Glutamatergic neuron (in vitro differentiated cells): ENCODE data around the gene RCBTB1. TPM values are rescaled to one million over a fixed set of nuclear protein-coding genes. Genes with fewer than 3 reads are reported as not detected.
"Not testable (repeated sequence)": the region's sequence is repeated elsewhere in the genome, so short reads cannot be mapped to it uniquely, and the experiment has no call there.

ENCODE experiments used
- DNase-seq: peaks from one replicate; pipeline ENCODE4 v3.0.0; 2022
- H3K27ac Mint-ChIP-seq: one replicate; pipeline ENCODE4 v1.8.0; 2020; ENCODE audit warnings: mild to moderate bottlenecking, mixed read lengths, inconsistent platforms; ENCODE audit not compliant: unreplicated experiment
- H3K27me3 Mint-ChIP-seq: one replicate; pipeline ENCODE4 v1.8.0; 2020; ENCODE audit warnings: mild to moderate bottlenecking, moderate library complexity, mixed read lengths, inconsistent platforms; ENCODE audit not compliant: unreplicated experiment
- H3K36me3 Mint-ChIP-seq: one replicate; pipeline ENCODE4 v1.8.0; 2020; ENCODE audit warnings: mild to moderate bottlenecking, mixed read lengths, inconsistent platforms; ENCODE audit not compliant: unreplicated experiment
- H3K4me1 Mint-ChIP-seq: one replicate; pipeline ENCODE4 v1.8.0; 2020; ENCODE audit warnings: mild to moderate bottlenecking, low read depth, mixed read lengths, inconsistent platforms; ENCODE audit not compliant: unreplicated experiment
- H3K4me3 Mint-ChIP-seq: one replicate; pipeline ENCODE4 v1.8.0; 2020; ENCODE audit warnings: mild to moderate bottlenecking, mixed read lengths, inconsistent platforms; ENCODE audit not compliant: unreplicated experiment
- H3K9me3 Mint-ChIP-seq: one replicate; pipeline ENCODE4 v1.8.0; 2020; ENCODE audit warnings: mild to moderate bottlenecking, moderate library complexity, mixed read lengths, inconsistent platforms; ENCODE audit not compliant: unreplicated experiment
- CTCF ChIP-seq: fragments of 200-600 bp; sonication (generic); IDR thresholded peaks from one replicate; pipeline ENCODE4 v1.5.0; 2021; ENCODE audit not compliant: partially characterized antibody, unreplicated experiment
- total RNA-seq: library from RNA; stranded (reverse); fragmentation: NEBNext Ultra II Directional; extraction: Animal tissue kit (Norgen Biotek cat#: 25700); gene quantifications from one replicate; pipeline ENCODE4 v1.2.1, GENCODE V29; 2021; ENCODE audit not compliant: unreplicated experiment

RCBTB1 gene
- total RNA-seq, 1 donor from 2014 or later = 46.1 TPM

- peak; percentile 40 for DNase-seq
- H3K27me3 Mint-ChIP-seq = no peaks in the 10 kb centered on the region
- H3K36me3 Mint-ChIP-seq = no peaks in the 10 kb centered on the region
- no peak overlapping the region for H3K27ac Mint-ChIP-seq
- peaks cover 4% of the 10 kb centered on the region for H3K4me1 Mint-ChIP-seq
- H3K4me3 Mint-ChIP-seq = no peak overlapping the region
- H3K9me3 Mint-ChIP-seq = no peaks in the 10 kb centered on the region
- TF ChIP-seq CTCF = no peak
Measured at GRCh38 chr13:49610176-49610575, 24.8 kb upstream of the RCBTB1 start.

GRCh38 chr13:49608651-49609331 is 23.4 kb upstream of the RCBTB1 start:
- Mint-ChIP-seq H3K27me3 (no peaks in the 10 kb centered on the region), H3K9me3 (no peaks in the 10 kb centered on the region), H3K36me3 (no peaks in the 10 kb centered on the region), H3K4me3 (no peak overlapping the region), H3K27ac (no peak overlapping the region), H3K4me1 (peaks cover 4% of the 10 kb centered on the region)
- TF ChIP-seq CTCF = no peak
- no peak for DNase-seq

- no peaks in the 10 kb centered on the region for H3K36me3 Mint-ChIP-seq
- no peak overlapping the region for H3K4me3 Mint-ChIP-seq
- no peaks in the 10 kb centered on the region for H3K9me3 Mint-ChIP-seq
- peaks cover 4% of the 10 kb centered on the region for H3K4me1 Mint-ChIP-seq
- TF ChIP-seq CTCF = no peak
- no peaks in the 10 kb centered on the region for H3K27me3 Mint-ChIP-seq
- DNase-seq = no peak
- H3K27ac Mint-ChIP-seq = no peak overlapping the region
Measured at GRCh38 chr13:49607761-49608160, 22.4 kb upstream of the RCBTB1 start.

- H3K36me3 Mint-ChIP-seq = no peaks in the 10 kb centered on the region
- no peak overlapping the region for H3K27ac Mint-ChIP-seq
- no peaks in the 10 kb centered on the region for H3K9me3 Mint-ChIP-seq
- H3K4me1 Mint-ChIP-seq = peaks cover 4% of the 10 kb centered on the region
- H3K4me3 Mint-ChIP-seq = no peak overlapping the region
- H3K27me3 Mint-ChIP-seq = no peaks in the 10 kb centered on the region
- TF ChIP-seq CTCF = peak; percentile 21
- peak; percentile 81 for DNase-seq
Measured at GRCh38 chr13:49606747-49607648, 21.6 kb upstream of the RCBTB1 start.

GRCh38 chr13:49604570-49604969 is 19.2 kb upstream of the RCBTB1 start:
- Mint-ChIP-seq H3K9me3 (peaks cover 1% of the 10 kb centered on the region), H3K27ac (no peak overlapping the region), H3K4me3 (no peak overlapping the region), H3K27me3 (no peaks in the 10 kb centered on the region), H3K4me1 (no peaks in the 10 kb centered on the region), H3K36me3 (no peaks in the 10 kb centered on the region)
- TF ChIP-seq CTCF = no peak
- DNase-seq = no peak

GRCh38 chr13:49602615-49603014 is 17.3 kb upstream of the RCBTB1 start:
- not testable (repeated sequence) for H3K36me3 Mint-ChIP-seq, H3K27me3 Mint-ChIP-seq, DNase-seq, H3K9me3 Mint-ChIP-seq, H3K4me3 Mint-ChIP-seq, H3K27ac Mint-ChIP-seq, H3K4me1 Mint-ChIP-seq
